PFSK-1 (cell line): ENCODE measurements around the gene CNTFR.

Experiments used
- POLR2AphosphoS5 ChIP-seq: IDR thresholded peaks from 2 replicates; pipeline ENCODE4 v1.6.1; 2012; ENCODE audit warnings: low read depth, mild to moderate bottlenecking, control low read depth, low read length, moderate library complexity
- SIN3A ChIP-seq: IDR thresholded peaks from 2 replicates; pipeline ENCODE4 v1.6.1; 2012; ENCODE audit warnings: mild to moderate bottlenecking, low read length, moderate library complexity, borderline replicate concordance; ENCODE audit not compliant: insufficient read depth
- TAF1 ChIP-seq: IDR thresholded peaks from 2 replicates; pipeline ENCODE4 v1.6.1; 2012; ENCODE audit warnings: low read length, control low read depth, borderline replicate concordance; ENCODE audit not compliant: insufficient read depth

- no peak for TF ChIP-seq TAF1
- TF ChIP-seq POLR2AphosphoS5, result no peak
- no peak for TF ChIP-seq SIN3A
Observed at GRCh38 chr9:34576597-34577399, 12.7 kb downstream of the CNTFR start.
